Astrocyte (in vitro differentiated cells and primary cell): ENCODE data around the gene SCYL1. TPM values are rescaled to one million over a fixed set of nuclear protein-coding genes. Genes with fewer than 3 reads are reported as not detected.

Source experiments
- DNase-seq: peaks from one replicate; pipeline ENCODE4 v3.0.0-alpha.2; 2010; ENCODE audit warnings: low read depth
- FAIRE-seq: peaks from 2 replicates; lab custom pipeline; 2011; peaks lifted over from hg19 to GRCh38; lab: Jason Lieb, UNC
- H2AFZ ChIP-seq: 2 replicates; pipeline ENCODE4 v1.6.0; 2012; ENCODE audit warnings: low read depth, low read length, inconsistent platforms
- H3K27ac ChIP-seq: 2 replicates; pipeline ENCODE4 v1.5.1; 2011; ENCODE audit warnings: low read depth, low read length, inconsistent platforms
- H3K27me3 ChIP-seq: 2 replicates; pipeline ENCODE4 v1.6.0; 2011; ENCODE audit warnings: low read length, inconsistent platforms; ENCODE audit not compliant: insufficient read depth
- H3K36me3 ChIP-seq: 2 replicates; pipeline ENCODE4 v1.5.1; 2011; ENCODE audit warnings: low read length, inconsistent platforms; ENCODE audit not compliant: insufficient read depth
- H3K4me1 ChIP-seq: 2 replicates; pipeline ENCODE4 v1.5.1; 2011; ENCODE audit warnings: low read length, inconsistent platforms; ENCODE audit not compliant: insufficient read depth
- H3K4me2 ChIP-seq: 2 replicates; pipeline ENCODE4 v1.6.0; 2012; ENCODE audit warnings: low read length, inconsistent platforms
- H3K4me3 ChIP-seq: 2 replicates; pipeline ENCODE4 v1.5.1; 2011; ENCODE audit warnings: low read depth, mild to moderate bottlenecking, low read length, inconsistent platforms; ENCODE audit not compliant: insufficient read depth
- H3K79me2 ChIP-seq: 2 replicates; pipeline ENCODE4 v1.6.0; 2012; ENCODE audit warnings: mild to moderate bottlenecking, low read length, inconsistent platforms; ENCODE audit not compliant: insufficient read depth
- H3K9ac ChIP-seq: 2 replicates; pipeline ENCODE4 v1.6.0; 2012; ENCODE audit warnings: mild to moderate bottlenecking, low read length, inconsistent platforms
- H3K9me3 ChIP-seq: 2 replicates; pipeline ENCODE4 v1.5.1; 2012; ENCODE audit warnings: low read depth, mild to moderate bottlenecking, low read length, inconsistent platforms; ENCODE audit not compliant: insufficient read depth
- H4K20me1 ChIP-seq: 2 replicates; pipeline ENCODE4 v1.6.0; 2012; ENCODE audit warnings: low read length, inconsistent platforms; ENCODE audit not compliant: insufficient read depth
- H3K27ac Mint-ChIP-seq: one replicate; pipeline ENCODE4 v1.8.0; 2021; ENCODE audit warnings: mild to moderate bottlenecking, mixed read lengths; ENCODE audit not compliant: unreplicated experiment
- H3K27me3 Mint-ChIP-seq: one replicate; pipeline ENCODE4 v1.8.0; 2021; ENCODE audit warnings: low read depth, mixed read lengths; ENCODE audit not compliant: unreplicated experiment
- H3K36me3 Mint-ChIP-seq: one replicate; pipeline ENCODE4 v1.8.0; 2021; ENCODE audit warnings: low read depth, mixed read lengths; ENCODE audit not compliant: unreplicated experiment
- H3K4me1 Mint-ChIP-seq: one replicate; pipeline ENCODE4 v1.8.0; 2021; ENCODE audit warnings: low read depth, mixed read lengths; ENCODE audit not compliant: unreplicated experiment
- H3K4me3 Mint-ChIP-seq: one replicate; pipeline ENCODE4 v1.8.0; 2021; ENCODE audit warnings: mild to moderate bottlenecking, moderate library complexity, mixed read lengths; ENCODE audit not compliant: unreplicated experiment
- H3K9me3 Mint-ChIP-seq: one replicate; pipeline ENCODE4 v1.8.0; 2021; ENCODE audit warnings: mild to moderate bottlenecking, mixed read lengths; ENCODE audit not compliant: unreplicated experiment
- CTCF ChIP-seq: IDR thresholded peaks from 2 replicates; pipeline ENCODE4 v1.5.1; 2011; ENCODE audit warnings: low read depth, mild to moderate bottlenecking, inconsistent platforms, low read length, moderate library complexity; ENCODE audit not compliant: insufficient read depth
- EZH2 ChIP-seq: IDR thresholded peaks from 2 replicates; pipeline ENCODE4 v1.6.1; 2012; ENCODE audit warnings: mild to moderate bottlenecking, low read length, inconsistent platforms; ENCODE audit not compliant: insufficient read depth
- total RNA-seq: library from RNA; stranded (reverse); gene quantifications from 2 replicates; pipeline ENCODE4 v1.2.1, GENCODE V29; 2021

The SCYL1 gene
- total RNA-seq, 1 donor from 2014 or later: 106 TPM

GRCh38 chr11:65541093-65541982 is 16.5 kb downstream of the SCYL1 start:
- TF ChIP-seq CTCF: no peak
- TF ChIP-seq EZH2: no peak

GRCh38 chr11:65542738-65543390 is 18.0 kb downstream of the SCYL1 start:
- Mint-ChIP-seq H3K27ac (no peak overlapping the region), H3K4me1 (peaks cover 4% of the 10 kb centered on the region), H3K36me3 (peaks cover 12% of the 10 kb centered on the region), H3K27me3 (peaks cover 25% of the 10 kb centered on the region), H3K4me3 (no peak overlapping the region), H3K9me3 (peaks cover 4% of the 10 kb centered on the region)
- Histone ChIP-seq H4K20me1 (peaks cover 70% of the 10 kb centered on the region), H3K79me2 (no peaks in the 10 kb centered on the region), H3K4me2 (no peak overlapping the region), H3K4me1 (peaks cover 8% of the 10 kb centered on the region), H3K27ac (no peak overlapping the region), H3K9me3 (no peaks in the 10 kb centered on the region), H3K27me3 (no peaks in the 10 kb centered on the region), H3K9ac (no peak overlapping the region), H3K4me3 (no peak overlapping the region), H2AFZ (no peak overlapping the region), H3K36me3 (peaks cover 9% of the 10 kb centered on the region)
- no peak for TF ChIP-seq CTCF
- no peak for TF ChIP-seq EZH2
- DNase-seq (no peak), FAIRE-seq (no peak)

More at GRCh38 chr11:65541093-65541982, 16.5 kb downstream of the SCYL1 start:
- peaks cover 76% of the 10 kb centered on the region for H4K20me1 ChIP-seq
- Mint-ChIP-seq H3K4me1 (peaks cover 4% of the 10 kb centered on the region), H3K27me3 (peaks cover 25% of the 10 kb centered on the region), H3K9me3 (peaks cover 4% of the 10 kb centered on the region), H3K27ac (peak overlapping the region; percentile 47), H3K4me3 (peak overlapping the region; percentile 79), H3K36me3 (peaks cover 15% of the 10 kb centered on the region)
- no peaks in the 10 kb centered on the region for H3K27me3 ChIP-seq
- DNase-seq: no peak
- H3K4me2 ChIP-seq: peak overlapping the region; percentile 91
- peaks cover 11% of the 10 kb centered on the region for H3K36me3 ChIP-seq
- H3K27ac ChIP-seq: no peak overlapping the region
- H3K9me3 ChIP-seq: no peaks in the 10 kb centered on the region
- peaks cover 8% of the 10 kb centered on the region for H3K4me1 ChIP-seq
- H3K9ac ChIP-seq: peak overlapping the region; percentile 49
- no peak overlapping the region for H2AFZ ChIP-seq
- FAIRE-seq: no peak
- H3K79me2 ChIP-seq: no peaks in the 10 kb centered on the region
- no peak overlapping the region for H3K4me3 ChIP-seq

- Histone ChIP-seq H3K27ac (no peak overlapping the region), H3K4me1 (peaks cover 7% of the 10 kb centered on the region), H3K36me3 (peaks cover 16% of the 10 kb centered on the region), H3K9me3 (no peaks in the 10 kb centered on the region), H2AFZ (no peak overlapping the region), H3K27me3 (no peaks in the 10 kb centered on the region), H3K79me2 (peaks cover 6% of the 10 kb centered on the region), H3K9ac (no peak overlapping the region), H4K20me1 (peaks cover 75% of the 10 kb centered on the region), H3K4me3 (no peak overlapping the region), H3K4me2 (no peak overlapping the region)
- no peak for TF ChIP-seq EZH2
- no peak for TF ChIP-seq CTCF
- Mint-ChIP-seq H3K9me3 (peaks cover 7% of the 10 kb centered on the region), H3K27me3 (peaks cover 39% of the 10 kb centered on the region), H3K4me3 (peak overlapping the region; percentile 36), H3K27ac (no peak overlapping the region), H3K4me1 (peaks cover 2% of the 10 kb centered on the region), H3K36me3 (peaks cover 26% of the 10 kb centered on the region)
- FAIRE-seq: no peak
- DNase-seq: no peak
Measured at GRCh38 chr11:65545853-65546216, 21.0 kb downstream of the SCYL1 start.
